Measurements from ENCODE around the gene RGPD8.
A peak's percentile ranks its signal among the peaks of the same experiment; 100 is the strongest.
"Not testable (repeated sequence)": the region's sequence is repeated elsewhere in the genome, so short reads cannot be mapped to it uniquely, and the experiment has no call there.

Gene RGPD8

DNA sequence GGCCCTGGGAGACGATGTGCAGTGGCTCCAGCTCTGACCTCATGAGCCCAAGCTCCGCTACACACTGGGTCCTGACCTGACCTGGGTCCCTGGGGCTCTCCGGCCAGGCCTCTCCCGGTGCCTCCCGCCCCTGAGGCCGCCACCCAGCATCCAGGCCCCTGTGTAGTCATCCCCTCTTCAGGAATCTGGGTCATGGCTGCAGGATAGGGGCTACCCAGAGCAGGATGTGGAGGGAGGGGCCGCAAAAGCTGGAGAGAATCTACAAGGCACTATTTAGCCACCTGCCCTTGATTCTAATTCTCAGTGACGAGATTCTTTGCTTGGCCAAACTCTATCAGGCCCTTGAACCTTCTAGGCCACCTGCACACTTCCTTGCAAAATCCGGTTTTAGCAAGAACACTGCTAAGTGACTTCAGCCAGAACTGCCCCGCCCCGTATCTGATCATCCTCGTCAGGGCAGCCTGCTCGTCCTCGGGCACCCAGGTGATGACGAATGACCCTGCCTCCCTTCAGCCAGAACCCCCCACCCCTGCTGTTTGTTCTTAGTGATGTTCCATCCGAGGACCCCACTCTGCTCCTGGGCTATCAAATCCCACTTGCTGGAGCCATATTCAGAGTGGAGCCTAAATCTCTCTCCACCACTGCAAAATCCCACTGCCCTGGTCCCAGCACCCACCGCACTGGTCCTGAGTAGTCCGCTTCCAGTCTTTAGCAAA, 2.4 kb upstream of the RGPD8 start:
- DNase-seq (ENCODE audit: low read depth), result not testable (repeated sequence)

DNA sequence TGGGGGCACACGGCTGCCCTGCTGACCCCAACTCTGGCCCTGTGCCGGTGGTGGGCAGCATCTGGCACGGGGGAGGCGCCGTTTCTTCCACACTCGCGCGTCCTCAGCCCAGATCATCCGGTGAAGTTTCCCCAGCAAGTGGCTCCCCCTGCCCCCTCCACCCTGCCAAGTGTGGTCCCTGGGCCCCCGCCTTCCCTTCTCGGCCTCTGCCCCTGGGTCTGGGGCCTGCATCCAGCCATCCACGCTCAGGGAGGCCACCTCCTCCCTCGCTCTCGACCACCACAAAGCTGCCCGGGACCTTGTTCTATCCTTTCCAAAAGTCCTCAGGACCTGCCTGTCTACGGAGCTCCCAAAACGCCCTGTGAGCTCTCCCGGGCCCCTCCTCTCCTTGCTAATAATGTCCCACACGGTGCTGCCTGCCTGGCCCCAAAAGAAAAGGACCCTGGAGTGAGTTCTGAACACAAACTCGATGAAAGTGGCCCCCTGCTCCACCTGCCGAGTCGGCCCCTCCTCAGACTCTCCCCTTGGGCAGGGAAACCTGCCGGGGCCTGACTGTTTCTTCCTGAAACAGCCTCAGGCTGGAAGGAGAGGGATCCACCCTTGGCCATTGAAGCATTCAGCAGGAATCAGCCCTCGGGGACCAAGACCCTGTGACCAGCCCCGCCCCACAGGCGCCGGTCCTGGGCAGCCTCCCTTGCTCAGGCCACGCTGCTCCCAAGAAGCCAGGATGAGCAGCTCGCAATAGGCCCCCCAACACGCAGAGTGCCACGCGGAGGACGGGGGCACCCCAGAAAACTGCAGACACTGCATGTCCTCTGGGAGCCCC, 1.7 kb upstream of the RGPD8 start:
- not testable (repeated sequence) for DNase-seq (ENCODE audit: low read depth)

DNA sequence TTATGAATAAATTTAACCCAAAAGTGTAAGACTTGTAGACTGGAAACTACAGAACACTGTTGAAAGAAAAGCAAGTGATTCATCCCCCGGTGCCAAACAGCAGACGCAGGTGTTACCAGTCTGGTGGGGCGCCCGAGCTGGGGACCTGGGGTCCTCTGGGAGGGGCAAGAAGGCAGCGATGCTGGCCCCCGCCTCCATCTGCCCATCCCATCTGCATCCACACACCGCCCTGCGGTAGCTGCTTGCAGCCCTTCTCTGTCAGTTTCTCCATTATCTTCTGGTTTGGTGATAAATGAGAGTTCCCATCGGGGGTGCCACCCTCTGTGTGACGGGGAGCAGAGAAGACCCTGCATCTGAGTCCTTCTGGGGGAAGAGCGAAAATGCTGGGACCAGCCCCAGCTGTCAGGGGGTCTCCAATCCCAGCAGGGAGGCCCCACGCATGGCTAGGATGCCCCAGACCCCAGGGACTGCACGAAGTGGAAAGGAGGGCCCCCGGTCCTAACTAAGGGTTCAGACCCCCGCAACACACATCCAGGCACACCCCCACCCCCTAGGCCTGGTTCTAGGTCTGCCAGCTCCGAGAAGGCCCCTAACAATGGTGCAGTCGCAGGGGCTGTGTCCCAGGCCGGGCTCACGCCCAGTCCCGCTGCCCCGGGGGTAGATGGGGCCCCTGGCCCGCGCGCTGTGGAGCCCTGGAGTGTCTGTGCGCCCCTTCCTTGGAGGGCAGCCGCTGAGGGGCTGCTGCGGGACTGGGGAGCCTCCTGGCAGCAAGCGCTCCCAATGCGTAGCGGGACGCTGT, 686 bp upstream of the RGPD8 start:
- no peak for DNase-seq (ENCODE audit: low read depth)

DNA sequence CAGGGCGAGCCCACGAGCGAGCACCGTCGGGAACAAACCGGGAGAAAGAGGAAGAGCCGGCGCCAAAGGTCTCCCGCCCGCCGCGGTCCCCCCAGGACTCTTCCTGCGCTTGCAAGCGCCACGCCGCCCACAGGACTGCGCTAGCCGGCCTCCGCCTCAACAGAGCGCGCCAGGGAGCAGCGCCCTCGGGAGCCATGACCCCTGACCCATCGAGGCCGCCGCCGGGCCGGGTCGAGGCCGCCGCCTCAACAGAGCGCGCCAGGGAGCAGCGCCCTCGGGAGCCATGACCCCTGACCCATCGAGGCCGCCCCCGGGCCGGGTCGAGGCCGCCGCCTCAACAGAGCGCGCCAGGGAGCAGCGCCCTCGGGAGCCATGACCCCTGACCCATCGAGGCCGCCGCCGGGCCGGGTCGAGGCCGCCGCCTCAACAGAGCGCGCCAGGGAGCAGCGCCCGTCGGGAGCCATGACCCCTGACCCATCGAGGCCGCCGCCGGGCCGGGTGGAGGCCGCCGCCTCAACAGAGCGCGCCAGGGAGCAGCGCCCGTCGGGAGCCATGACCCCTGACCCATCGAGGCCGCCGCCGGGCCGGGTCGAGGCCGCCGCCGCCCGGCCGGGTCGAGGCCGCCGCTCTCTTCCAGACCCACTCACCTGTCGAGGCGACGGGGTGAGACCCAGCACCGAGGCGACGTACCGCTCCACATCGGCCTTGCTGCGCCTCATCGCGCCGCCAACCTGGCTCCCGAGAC, 538 bp downstream of the RGPD8 start:
- DNase-seq (ENCODE audit: low read depth), result peak; percentile 7

DNA sequence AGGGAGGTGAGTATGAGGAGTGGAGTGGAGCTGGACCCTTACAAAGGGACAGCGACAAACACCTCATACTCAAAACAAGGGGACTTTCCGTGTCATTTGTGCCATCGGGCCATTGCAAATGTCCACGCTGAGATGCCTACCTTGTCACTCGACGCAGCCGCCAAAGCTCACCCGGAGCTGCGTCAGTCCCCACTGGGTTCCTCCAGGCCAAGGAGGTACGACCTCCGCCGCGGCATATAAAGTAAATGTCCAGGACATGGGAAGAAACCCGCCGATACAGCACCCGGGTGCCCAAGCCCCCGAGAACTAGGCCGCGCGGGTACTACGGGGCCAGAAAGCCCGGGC, 1.1 kb downstream of the RGPD8 start:
- not testable (repeated sequence) for DNase-seq (ENCODE audit: low read depth)

DNA sequence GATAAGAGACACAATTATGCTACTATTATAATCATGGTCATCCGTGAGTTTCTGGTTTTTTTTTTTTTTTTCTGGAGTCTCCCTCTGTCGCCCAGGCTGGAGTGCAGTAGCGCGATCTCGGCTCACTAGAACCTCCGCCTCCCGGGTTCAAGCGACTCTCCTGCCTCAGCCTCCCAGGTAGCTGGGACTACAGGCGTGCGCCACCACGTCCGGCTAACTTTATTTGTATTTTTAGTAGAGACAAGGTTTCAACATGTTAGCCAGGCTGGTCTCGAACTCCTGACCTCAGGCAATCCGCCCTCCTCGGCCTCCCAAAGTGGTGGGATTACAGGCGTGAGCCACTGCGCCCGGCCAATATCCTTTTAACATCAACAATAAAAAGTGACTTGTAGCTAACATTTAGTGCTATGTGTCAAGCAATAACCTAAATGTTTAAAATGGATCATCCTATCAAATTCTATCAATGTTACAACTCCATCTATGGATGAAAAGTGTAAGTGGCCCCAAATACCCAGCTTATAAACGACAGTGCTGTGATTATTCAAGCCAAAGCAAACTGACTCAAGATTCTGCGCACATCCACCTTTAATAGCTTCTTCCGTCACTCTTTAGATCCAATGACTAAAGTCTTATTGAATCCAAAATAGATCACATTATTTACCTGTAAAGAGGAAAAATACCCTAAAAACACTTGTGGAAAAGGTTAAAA, 1.7 kb downstream of the RGPD8 start:
- peak; percentile 22 for DNase-seq (ENCODE audit: low read depth)

DNA sequence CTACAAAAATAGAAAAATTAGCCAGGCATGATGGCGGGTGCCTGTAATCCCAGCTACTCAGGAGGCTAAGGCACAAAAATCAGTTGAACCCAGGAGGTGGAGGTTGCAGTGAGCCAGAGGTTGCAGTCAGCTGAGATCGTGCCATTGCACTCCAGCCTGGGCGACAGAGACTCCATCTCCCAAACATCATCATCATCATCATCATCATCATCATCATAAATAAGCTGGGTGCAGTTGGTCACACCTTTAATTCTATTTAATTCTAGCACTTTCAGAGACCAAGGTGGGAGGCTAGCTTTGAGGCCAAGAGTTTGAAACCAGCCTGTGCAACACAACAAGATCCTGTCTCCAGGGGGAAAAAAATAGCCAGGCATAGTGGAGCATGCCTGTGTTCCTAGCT, 8.9 kb downstream of the RGPD8 start:
- not testable (repeated sequence) for DNase-seq (ENCODE audit: low read depth)

DNA sequence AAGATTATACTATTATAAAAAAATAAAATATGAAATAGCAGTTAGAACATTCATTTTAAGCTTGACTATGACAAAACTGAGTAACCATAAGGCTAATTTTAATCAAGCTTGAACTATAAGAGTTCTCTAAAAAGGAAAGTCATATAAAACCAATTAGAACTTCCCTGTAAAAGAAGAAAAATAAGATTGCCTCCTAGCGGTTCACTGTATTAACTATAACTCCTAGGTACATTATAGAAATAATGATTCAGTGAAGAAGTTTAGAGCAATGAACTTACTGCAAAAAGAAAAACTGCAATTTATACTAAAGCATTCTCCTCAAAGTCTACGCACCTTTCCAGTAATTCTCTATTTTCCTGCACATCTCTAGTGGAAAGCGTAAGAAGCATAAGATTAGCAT, 16.6 kb downstream of the RGPD8 start:
- not testable (repeated sequence) for DNase-seq (ENCODE audit: low read depth)

DNA sequence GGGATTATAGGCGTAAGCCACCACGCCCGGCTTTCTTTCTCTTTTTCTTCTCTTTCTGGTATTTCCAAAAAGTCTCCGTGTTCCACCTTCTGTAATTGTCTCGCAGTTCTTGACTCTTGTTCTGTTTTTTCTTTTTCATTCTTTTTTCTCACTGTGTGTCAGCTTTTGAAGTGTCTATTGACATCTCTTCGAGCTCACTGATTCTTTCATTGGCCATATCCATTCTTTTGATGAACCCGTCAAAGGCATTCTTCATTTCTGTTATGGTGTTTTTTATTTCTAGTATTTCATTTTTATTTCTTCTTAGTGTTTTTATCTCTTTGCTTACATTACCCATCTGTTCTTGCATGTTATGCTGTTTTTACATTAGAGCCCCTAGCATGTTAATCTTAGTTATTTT, 73.4 kb downstream of the RGPD8 start:
- DNase-seq (ENCODE audit: low read depth), result not testable (repeated sequence)

DNA sequence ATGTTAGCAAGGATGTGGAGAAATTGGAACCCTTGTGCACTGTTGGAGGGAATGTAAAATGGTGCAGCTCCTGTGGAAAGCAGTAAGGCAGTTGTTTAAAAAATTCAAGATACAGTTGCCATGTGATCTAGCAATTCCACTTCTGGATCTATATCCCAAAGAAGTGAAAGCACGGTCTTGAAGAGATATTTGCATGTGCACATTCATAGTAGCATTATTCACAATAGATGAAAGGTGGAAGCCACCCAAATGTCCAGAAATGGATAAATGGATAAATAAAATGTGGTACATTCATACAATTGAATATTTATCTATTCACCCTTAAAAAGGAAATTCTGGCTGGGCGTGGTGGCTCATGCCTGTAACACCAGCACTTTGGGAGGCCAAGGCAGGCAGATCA, 79.1 kb downstream of the RGPD8 start:
- DNase-seq (ENCODE audit: low read depth), result not testable (repeated sequence)

DNA sequence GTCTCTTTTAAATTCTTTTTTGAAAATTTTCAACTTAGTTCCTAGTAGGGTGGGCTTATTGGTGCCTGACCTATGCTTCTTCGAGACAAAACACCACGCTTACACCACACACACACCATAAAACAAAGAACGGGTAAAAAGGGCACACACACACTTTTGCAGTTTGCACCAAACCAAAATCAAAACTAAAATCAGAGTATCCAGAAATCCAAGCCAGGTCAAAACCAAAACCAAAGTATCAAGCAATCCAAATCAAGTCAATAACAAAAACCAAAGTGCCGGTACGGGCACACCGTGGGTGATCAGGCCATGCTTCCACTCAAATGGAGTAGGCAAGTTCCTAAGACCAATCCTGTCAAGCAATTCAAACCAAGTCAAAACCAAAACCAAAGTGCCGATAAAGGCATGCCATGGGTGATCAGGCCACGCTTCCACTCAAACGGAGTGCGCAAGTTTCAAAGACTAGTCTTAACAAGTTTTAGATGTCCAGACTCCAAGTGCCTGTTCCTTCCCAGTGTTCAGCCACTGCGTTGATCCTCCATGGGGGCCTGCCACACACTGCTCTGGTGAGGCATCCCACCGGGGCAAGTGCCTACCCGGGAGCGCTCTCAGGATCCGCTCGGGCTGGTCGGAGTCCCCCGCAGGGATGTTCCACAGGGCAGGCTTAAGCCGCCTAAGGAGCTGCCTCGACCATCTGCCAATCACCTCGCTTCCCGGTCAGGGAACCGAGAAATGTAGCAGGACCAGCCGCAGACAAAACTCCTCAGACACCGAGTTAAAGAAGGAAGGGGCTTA, 80.4 kb downstream of the RGPD8 start:
- not testable (repeated sequence) for DNase-seq (ENCODE audit: low read depth)

DNA sequence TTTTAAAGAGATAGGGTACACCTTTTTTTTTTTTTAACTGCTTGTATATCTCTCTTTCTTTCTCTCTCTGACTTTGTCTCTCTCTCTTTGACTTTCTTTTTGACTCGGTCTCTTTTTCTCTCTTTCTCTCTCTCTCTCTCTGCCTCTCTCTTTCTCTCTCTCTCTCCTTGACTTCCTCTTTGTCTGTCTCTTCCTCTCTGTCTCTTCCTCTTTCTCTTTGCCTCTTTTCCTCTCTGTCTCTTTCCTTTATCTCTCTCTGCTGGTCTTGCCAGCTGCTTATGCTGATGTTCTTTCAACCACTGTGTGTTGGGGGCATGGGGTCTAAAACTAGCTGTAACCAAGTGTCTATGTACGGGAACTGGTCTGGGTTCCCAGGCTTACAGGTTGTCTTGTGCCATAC, 81.2 kb downstream of the RGPD8 start:
- DNase-seq (ENCODE audit: low read depth), result not testable (repeated sequence)

DNA sequence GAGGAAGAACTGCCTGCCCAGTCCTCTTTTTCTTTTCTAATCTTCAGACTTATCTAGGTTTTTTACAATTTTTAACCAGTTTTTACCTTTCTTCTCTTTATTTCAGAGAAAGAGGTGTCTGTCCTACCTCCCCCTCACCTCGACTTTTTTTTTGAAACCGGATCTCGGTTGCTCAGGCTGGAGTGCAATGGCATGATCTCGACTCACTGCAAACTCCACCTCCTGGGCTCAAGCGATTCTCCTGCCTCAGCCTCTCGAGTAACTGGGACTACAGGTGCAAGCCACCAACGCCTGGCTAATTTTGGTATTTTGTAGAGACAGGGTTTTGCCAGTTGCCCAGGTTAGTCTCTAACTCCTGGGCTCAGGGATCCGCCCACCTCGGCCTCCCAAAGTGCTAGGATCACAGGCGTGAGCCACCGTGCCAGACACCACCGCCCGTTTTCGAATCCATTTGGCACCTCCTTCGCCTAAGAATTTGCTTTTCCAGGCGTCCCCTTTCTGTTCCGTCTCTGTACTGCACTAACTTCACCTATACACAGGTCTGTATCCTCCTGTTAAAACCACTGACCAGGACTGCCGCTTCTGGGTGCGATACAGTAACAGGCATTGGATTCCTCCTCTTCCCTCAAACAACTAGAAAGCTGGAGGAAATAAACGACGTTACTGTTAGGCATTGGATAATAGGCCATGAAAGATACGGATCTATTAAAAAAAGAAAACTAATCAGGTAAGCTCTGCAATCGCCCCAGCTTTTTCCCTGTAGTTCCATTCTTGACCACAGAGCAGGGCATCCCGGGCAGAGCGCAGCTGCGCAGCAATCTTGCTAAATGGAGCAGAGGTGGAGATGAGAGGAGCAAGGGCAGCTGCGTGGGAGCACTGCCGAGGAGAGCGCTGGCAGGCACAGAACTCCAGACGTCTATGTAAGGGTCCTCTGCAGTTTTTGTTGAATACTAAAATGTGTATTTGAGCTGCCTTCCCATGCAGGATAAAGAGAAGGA, 88.1 kb downstream of the RGPD8 start:
- DNase-seq (ENCODE audit: low read depth), result no peak

DNA sequence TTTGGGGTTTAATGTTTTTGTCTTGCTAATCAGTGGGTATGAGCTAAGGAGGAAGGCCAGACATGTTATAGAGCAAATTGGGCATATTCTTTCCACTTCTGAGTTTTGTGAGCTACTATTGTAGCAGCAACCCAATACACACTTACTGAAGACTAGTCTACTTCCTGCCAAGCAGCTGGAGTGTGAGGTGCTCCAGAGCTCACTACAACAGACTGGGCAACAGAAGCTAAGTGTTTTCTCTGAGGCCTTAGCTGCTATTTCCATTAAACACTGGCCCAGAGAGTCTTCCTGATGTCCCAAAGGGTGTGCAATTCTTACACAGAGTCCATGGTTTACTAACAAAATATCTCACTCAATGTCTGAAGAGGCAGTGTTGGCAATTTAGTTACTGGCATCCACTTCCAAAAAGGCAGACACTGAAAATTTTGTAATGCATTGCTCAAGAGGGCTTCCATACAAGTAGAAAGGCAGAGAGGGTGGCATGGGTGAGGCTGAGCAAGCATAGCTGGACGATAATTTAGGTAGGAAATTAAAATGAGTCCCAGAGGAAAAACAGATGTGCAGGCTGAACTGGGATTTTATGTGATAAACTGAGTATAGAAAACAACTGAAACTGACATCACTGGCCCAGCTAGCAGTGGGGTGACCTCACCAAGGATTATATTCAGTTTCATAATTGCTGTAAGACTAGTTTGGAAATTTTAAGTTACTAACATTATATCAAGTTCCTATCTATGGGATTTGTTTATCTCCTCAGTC, 89.4 kb downstream of the RGPD8 start:
- DNase-seq (ENCODE audit: low read depth), result peak; percentile 10

DNA sequence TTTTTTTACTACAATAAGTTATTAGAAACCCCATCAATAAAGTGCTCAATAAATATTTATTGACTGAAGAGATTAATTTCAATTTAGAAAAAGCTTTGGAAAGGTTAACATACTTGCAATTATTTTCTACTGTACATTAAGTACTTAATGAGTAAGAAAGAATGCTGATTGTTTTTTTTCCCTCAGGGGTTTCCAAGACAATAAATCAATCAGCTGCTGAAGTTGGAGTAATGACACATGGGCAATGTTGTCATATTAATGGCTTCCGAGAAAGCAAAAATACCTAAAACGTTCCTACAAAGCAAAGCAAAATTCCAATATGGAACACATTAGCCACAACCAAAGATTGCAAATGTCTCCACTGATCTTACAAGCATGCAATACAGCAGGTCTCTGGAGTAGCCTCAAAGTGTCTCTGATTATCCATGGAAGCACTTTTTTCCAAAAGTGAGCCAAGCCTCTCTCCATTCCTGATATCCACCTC, 91.3 kb downstream of the RGPD8 start:
- DNase-seq (ENCODE audit: low read depth), result no peak

DNA sequence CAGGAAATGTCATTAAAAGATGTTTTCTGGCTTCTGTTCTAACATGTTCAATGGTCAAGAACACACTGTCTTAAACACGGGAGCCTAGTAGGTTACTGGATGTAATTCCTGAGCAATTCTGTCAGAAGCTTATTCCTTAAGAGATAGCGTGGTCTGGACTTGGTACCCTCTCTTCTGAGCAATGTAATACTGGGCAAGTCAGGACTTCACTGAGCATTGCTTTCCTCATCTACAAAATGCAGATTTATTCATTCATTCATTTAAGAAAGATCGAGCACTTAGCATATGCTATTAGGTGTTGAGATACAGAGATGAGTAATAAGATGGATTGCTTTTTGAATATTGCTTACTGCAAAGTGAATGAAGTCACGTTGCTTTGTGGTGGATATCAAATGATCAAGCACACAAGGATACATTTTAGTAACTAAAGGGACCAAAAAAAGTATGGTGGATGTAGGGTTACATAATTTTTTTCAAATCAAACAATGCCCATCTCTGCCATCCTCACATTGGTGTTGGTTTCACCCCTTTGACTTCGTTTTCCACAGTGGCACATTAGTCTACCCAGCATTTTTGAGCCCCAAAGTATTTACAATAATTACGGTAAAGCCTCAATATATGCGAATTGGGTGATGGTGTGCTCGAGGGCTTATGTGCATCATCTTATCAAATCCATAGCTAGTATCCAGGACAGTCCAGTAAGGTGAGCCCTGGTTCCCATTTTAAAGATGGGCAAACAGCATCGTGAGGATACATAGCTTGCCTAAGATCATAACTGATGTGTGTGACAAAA, 92.8 kb downstream of the RGPD8 start:
- no peak for DNase-seq (ENCODE audit: low read depth)

DNA sequence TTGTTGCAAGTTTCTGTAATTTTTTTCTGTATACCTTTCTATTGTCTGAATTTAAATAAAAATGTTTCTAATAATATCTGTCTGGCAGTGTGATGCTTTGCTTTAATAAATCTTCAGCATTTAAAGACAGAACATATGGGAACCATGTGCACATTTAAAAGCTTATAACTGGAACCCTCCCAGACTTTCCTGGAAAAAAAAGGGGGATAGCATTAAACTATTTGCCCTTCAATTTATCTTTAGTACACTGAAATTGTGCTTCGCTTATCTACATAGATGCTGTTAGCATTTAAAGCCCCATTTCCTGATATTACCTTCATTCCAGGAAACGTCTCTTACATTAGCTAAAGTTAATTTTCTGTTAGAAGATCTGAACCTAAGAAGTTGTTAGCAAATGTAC, 93.5 kb downstream of the RGPD8 start:
- no peak for DNase-seq (ENCODE audit: low read depth)

DNA sequence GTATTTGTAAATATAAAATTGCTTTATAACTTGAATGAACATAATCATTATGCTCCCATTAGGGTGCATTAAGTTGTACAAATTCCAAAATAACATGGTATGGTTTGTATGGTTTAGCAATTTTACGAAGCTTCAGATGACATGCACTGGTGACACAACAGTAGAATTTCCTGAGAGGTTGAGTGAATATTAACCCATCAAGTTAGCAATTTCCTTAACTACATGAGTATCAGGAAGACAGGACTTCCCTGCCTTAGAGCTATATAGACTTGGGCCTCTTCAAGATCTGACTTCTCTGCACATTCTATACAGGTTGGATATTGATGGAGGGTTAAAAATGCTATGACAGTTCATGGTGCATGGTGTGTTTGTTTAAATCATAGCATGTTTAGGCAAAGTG, 97.8 kb downstream of the RGPD8 start:
- no peak for DNase-seq (ENCODE audit: low read depth)

Data from iris pigment epithelial cell (primary cell).